Osteoblast (primary cell): ENCODE data around the gene MSANTD1. TPM values are rescaled to one million over a fixed set of nuclear protein-coding genes. Genes with fewer than 3 reads are reported as not detected.

Experiments
- DNase-seq: peaks from one replicate; pipeline ENCODE4 v3.0.0; 2011; ENCODE audit warnings: low spot score, mixed read lengths; ENCODE audit not compliant: insufficient read length; ENCODE audit errors: missing footprints
- H2AFZ ChIP-seq: 2 replicates; pipeline ENCODE4 v1.6.0; 2011; ENCODE audit warnings: mild to moderate bottlenecking, low read length
- H3K27ac ChIP-seq: 2 replicates; pipeline ENCODE4 v1.5.1; 2011; ENCODE audit warnings: mild to moderate bottlenecking, low read depth, low read length, moderate library complexity
- H3K27me3 ChIP-seq: 2 replicates; pipeline ENCODE4 v1.6.0; 2012; ENCODE audit warnings: mild to moderate bottlenecking, control low read depth, inconsistent platforms, low read length, moderate library complexity; ENCODE audit not compliant: insufficient read depth
- H3K36me3 ChIP-seq: 2 replicates; pipeline ENCODE4 v1.5.1; 2011; ENCODE audit warnings: mild to moderate bottlenecking, low read length, control low read depth, moderate library complexity; ENCODE audit not compliant: insufficient read depth
- H3K4me1 ChIP-seq: 2 replicates; pipeline ENCODE4 v1.5.1; 2011; ENCODE audit warnings: mild to moderate bottlenecking, low read length, control low read depth, moderate library complexity; ENCODE audit not compliant: insufficient read depth
- H3K4me2 ChIP-seq: 2 replicates; pipeline ENCODE4 v1.6.0; 2011; ENCODE audit warnings: mild to moderate bottlenecking, low read length; ENCODE audit not compliant: insufficient read depth
- H3K4me3 ChIP-seq: fragments of 200-600 bp; sonication (generic); 3 replicates; pipeline ENCODE4 v1.5.1; 2012; ENCODE audit warnings: mild to moderate bottlenecking, low read length, inconsistent platforms; ENCODE audit not compliant: insufficient read depth
- H3K79me2 ChIP-seq: 2 replicates; pipeline ENCODE4 v1.6.0; 2012; ENCODE audit warnings: mild to moderate bottlenecking, low read length, control low read depth, inconsistent platforms; ENCODE audit not compliant: insufficient read depth
- H3K9me3 ChIP-seq: 2 replicates; pipeline ENCODE4 v1.5.1; 2011; ENCODE audit warnings: low read depth, low read length, control low read depth
- H4K20me1 ChIP-seq: 2 replicates; pipeline ENCODE4 v1.6.0; 2012; ENCODE audit warnings: mild to moderate bottlenecking, low read length, control low read depth; ENCODE audit not compliant: insufficient read depth
- total RNA-seq: library from RNA; depleted of rRNA; stranded (reverse); fragments of >200 nt; gene quantifications from 2 replicates; pipeline ENCODE4 v1.2.3, GENCODE V29; 2012
- TF ChIP-seq, protein P1 (sequence below): IDR thresholded peaks from 2 replicates; pipeline ENCODE4 v1.5.1; 2011; ENCODE audit warnings: mild to moderate bottlenecking, low read depth, low read length, moderate library complexity; ENCODE audit errors: extremely low read depth

Gene MSANTD1
- total RNA-seq, 1 donor = 0.72 TPM

GRCh38 chr4:3205995-3206394 is 43.0 kb upstream of the MSANTD1 start:
- no peak overlapping the region for H3K4me2 ChIP-seq
- TF ChIP-seq, protein P1, sequence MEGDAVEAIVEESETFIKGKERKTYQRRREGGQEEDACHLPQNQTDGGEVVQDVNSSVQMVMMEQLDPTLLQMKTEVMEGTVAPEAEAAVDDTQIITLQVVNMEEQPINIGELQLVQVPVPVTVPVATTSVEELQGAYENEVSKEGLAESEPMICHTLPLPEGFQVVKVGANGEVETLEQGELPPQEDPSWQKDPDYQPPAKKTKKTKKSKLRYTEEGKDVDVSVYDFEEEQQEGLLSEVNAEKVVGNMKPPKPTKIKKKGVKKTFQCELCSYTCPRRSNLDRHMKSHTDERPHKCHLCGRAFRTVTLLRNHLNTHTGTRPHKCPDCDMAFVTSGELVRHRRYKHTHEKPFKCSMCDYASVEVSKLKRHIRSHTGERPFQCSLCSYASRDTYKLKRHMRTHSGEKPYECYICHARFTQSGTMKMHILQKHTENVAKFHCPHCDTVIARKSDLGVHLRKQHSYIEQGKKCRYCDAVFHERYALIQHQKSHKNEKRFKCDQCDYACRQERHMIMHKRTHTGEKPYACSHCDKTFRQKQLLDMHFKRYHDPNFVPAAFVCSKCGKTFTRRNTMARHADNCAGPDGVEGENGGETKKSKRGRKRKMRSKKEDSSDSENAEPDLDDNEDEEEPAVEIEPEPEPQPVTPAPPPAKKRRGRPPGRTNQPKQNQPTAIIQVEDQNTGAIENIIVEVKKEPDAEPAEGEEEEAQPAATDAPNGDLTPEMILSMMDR = no peak
- H2AFZ ChIP-seq = no peak overlapping the region
- no peaks in the 10 kb centered on the region for H3K27me3 ChIP-seq
- H3K27ac ChIP-seq = no peak overlapping the region
- peaks cover 41% of the 10 kb centered on the region for H3K36me3 ChIP-seq
- no peak overlapping the region for H3K4me3 ChIP-seq
- no peak for DNase-seq
- H4K20me1 ChIP-seq = no peaks in the 10 kb centered on the region
- H3K9me3 ChIP-seq = no peaks in the 10 kb centered on the region
- H3K79me2 ChIP-seq = no peaks in the 10 kb centered on the region
- peaks cover 6% of the 10 kb centered on the region for H3K4me1 ChIP-seq

- H3K4me1 ChIP-seq = peaks cover 5% of the 10 kb centered on the region
- no peaks in the 10 kb centered on the region for H4K20me1 ChIP-seq
- H3K79me2 ChIP-seq = no peaks in the 10 kb centered on the region
- H3K4me3 ChIP-seq = no peak overlapping the region
- no peak overlapping the region for H2AFZ ChIP-seq
- H3K36me3 ChIP-seq = peaks cover 41% of the 10 kb centered on the region
- H3K27me3 ChIP-seq = no peaks in the 10 kb centered on the region
- no peaks in the 10 kb centered on the region for H3K9me3 ChIP-seq
- TF ChIP-seq, protein P1 = no peak
- H3K4me2 ChIP-seq = no peak overlapping the region
- no peak for DNase-seq
- no peak overlapping the region for H3K27ac ChIP-seq
Measured at GRCh38 chr4:3206439-3207100, 42.4 kb upstream of the MSANTD1 start.

DNA sequence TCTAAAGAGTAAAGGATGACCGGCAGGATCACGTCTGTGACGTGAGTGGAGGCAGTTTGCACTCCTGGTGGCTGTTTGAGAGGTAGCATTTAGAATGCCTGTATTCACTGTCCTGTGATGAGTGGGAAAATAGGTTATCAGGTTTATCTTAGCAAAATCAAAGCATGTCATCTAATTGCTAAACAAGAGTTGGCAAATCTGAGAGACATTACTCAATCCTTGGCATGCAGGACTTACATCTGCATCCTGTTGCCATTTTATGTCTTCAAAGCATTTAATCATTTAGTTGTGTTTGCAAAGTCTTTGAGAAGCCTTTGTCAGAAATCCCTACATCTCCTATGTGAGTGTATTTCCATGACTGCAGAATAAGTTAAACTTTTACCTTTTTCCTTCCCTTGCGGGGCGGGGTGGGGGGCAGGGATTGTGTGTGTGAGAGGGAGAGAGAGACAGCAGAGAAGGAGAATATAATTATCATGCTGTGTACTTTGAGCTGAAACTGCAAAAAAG is 41.4 kb upstream of the MSANTD1 start:
- no peaks in the 10 kb centered on the region for H3K27me3 ChIP-seq
- no peaks in the 10 kb centered on the region for H3K4me1 ChIP-seq
- TF ChIP-seq, protein P1 = peak; percentile 21
- H3K36me3 ChIP-seq = peaks cover 48% of the 10 kb centered on the region
- no peak overlapping the region for H3K4me2 ChIP-seq
- H3K9me3 ChIP-seq = no peaks in the 10 kb centered on the region
- H3K4me3 ChIP-seq = no peak overlapping the region
- DNase-seq = peak; percentile 37
- no peak overlapping the region for H2AFZ ChIP-seq
- H4K20me1 ChIP-seq = no peaks in the 10 kb centered on the region
- H3K27ac ChIP-seq = peak overlapping the region; percentile 37
- H3K79me2 ChIP-seq = no peaks in the 10 kb centered on the region

DNA sequence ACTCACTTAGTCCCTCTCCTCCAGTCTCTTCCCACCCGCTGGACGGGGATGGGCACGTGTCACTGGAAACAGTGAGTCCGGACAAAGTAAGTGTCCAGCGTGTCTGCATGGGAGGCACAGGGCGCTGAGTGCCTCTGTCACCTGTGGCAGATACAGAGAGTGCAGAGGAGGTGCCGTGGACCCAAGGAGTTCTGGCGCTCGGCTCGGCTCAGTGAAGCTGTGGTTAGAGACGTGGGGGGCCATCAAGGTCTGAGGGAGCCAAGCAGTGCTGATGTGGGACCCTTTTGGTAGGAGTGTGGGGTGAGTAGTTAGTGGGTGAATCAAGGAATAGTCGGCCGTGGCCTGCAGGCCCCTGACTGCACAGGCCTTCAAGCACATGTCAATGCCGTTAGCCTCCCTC is 40.1 kb upstream of the MSANTD1 start:
- no peak for DNase-seq
- no peaks in the 10 kb centered on the region for H3K27me3 ChIP-seq
- TF ChIP-seq, protein P1 = no peak
- H3K79me2 ChIP-seq = no peaks in the 10 kb centered on the region
- H3K36me3 ChIP-seq = peaks cover 59% of the 10 kb centered on the region
- no peak overlapping the region for H2AFZ ChIP-seq
- no peaks in the 10 kb centered on the region for H3K4me1 ChIP-seq
- no peak overlapping the region for H3K4me2 ChIP-seq
- H3K9me3 ChIP-seq = no peaks in the 10 kb centered on the region
- H4K20me1 ChIP-seq = no peaks in the 10 kb centered on the region
- no peak overlapping the region for H3K4me3 ChIP-seq
- no peak overlapping the region for H3K27ac ChIP-seq
